GM12865 (cell line): ENCODE results near the gene CCDC78.
"Not testable (repeated sequence)": the region's sequence is repeated elsewhere in the genome, so short reads cannot be mapped to it uniquely, and the experiment has no call there.

Experiments
- DNase-seq: peaks from one replicate; pipeline ENCODE4 v3.0.0; 2010; ENCODE audit warnings: low read depth
- H3K4me3 ChIP-seq: 2 replicates; pipeline ENCODE4 v1.5.1; 2011; ENCODE audit warnings: mild to moderate bottlenecking, low read depth, low read length, control low read depth
- CTCF ChIP-seq: IDR thresholded peaks from 2 replicates; pipeline ENCODE4 v1.5.1; 2011; ENCODE audit warnings: low read length, control low read depth, low read depth, inconsistent platforms; ENCODE audit not compliant: insufficient read depth; ENCODE audit errors: missing control alignments

The CCDC78 gene

GRCh38 chr16:750485-750884 is 24.2 kb upstream of the CCDC78 start:
- no peak for TF ChIP-seq CTCF
- no peak for DNase-seq
- H3K4me3 ChIP-seq, result no peak overlapping the region

GRCh38 chr16:749010-749409 is 22.8 kb upstream of the CCDC78 start:
- no peak for TF ChIP-seq CTCF
- DNase-seq, result no peak
- no peak overlapping the region for H3K4me3 ChIP-seq

GRCh38 chr16:747978-748746 is 21.9 kb upstream of the CCDC78 start:
- TF ChIP-seq CTCF, result no peak
- no peak overlapping the region for H3K4me3 ChIP-seq
- no peak for DNase-seq

GRCh38 chr16:746637-747036 is 20.4 kb upstream of the CCDC78 start:
- H3K4me3 ChIP-seq, result no peak overlapping the region
- no peak for DNase-seq
- no peak for TF ChIP-seq CTCF

GRCh38 chr16:745739-746138 is 19.5 kb upstream of the CCDC78 start:
- DNase-seq, result no peak
- TF ChIP-seq CTCF, result peak; percentile 50
- H3K4me3 ChIP-seq, result no peak overlapping the region

GRCh38 chr16:743794-744500 is 17.7 kb upstream of the CCDC78 start:
- TF ChIP-seq CTCF, result peak; percentile 33
- DNase-seq, result no peak
- no peak overlapping the region for H3K4me3 ChIP-seq

- H3K4me3 ChIP-seq, DNase-seq: not testable (repeated sequence)
Observed at GRCh38 chr16:742894-743293, 16.7 kb upstream of the CCDC78 start.
